GOT3 (cell line): ENCODE results near the gene SHISAL2B.
"Not testable (repeated sequence)": the region's sequence is repeated elsewhere in the genome, so short reads cannot be mapped to it uniquely, and the experiment has no call there.

Experiments
- DNase-seq: peaks from one replicate; lab custom pipeline; 2025; ENCODE audit warnings: mixed read lengths; lab: John Stamatoyannopoulos, UW

SHISAL2B gene

DNA sequence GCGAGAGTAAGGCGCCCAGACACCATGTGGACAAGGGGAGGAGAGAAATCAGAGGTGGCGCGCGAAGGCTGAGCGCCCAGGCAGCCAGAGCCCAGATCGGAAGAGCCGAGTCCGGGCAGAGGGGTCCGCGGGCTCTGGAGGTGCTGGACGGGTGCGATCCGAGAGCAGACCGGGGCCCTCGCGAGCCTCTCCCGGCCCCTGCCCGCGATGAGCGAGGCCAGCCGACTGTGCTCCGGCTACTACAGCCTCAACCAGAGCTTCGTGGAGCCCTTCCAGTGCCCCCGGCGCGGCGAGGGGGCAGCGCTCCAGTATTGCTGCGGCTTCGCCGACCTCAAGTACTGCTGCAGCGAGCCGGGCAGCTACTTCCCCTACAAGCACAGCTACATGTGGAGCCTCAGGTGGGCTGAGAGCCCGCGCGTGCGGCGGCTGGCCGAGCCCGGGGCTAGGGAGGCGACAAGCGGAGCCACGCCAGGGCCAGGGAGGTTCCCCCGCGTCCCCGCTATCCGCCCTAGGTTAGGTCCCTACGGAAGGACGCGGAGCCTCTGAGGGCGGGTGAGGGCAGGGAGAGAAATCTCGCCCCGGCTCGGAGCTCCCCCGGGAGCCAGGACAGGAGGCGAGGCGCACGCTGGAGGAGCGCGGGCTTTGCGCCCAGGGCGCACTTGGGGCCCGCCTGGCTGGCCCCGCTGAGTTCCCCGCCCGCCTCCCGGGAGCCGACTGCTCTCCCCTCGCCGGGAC lies at the start of gene SHISAL2B:
Gene SHISAL2B, plus strand, starts transcription at position 87 of the 735 bp plus-strand sequence. Its CDS starts 121 bp downstream, at position 208.
- DNase-seq, result no peak

GRCh38 chr5:64644831-64645230 lies 45.5 kb upstream of the SHISAL2B start:
- DNase-seq, result no peak

DNA sequence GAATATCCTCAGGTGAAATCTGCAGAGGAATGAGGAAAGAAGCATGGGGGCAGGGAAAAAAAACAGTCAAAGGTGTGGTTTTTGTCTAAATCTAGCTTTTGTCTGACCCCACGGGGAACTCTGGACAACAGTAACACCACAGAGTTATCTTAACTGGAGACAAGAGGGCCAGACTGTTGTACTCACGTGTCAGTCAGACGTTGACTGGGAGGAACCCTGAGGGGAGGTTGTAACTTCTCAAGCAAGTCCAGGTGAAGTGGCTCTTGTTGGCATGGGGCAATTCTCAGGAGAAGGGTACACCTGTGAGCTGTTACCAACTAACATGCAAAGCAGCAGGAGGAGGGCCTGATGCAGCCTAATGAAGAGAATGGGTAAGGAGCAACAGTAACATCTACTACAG lies 44.1 kb upstream of the SHISAL2B start:
- DNase-seq, result no peak

GRCh38 chr5:64649512-64649911 lies 40.8 kb upstream of the SHISAL2B start:
- no peak for DNase-seq

DNA sequence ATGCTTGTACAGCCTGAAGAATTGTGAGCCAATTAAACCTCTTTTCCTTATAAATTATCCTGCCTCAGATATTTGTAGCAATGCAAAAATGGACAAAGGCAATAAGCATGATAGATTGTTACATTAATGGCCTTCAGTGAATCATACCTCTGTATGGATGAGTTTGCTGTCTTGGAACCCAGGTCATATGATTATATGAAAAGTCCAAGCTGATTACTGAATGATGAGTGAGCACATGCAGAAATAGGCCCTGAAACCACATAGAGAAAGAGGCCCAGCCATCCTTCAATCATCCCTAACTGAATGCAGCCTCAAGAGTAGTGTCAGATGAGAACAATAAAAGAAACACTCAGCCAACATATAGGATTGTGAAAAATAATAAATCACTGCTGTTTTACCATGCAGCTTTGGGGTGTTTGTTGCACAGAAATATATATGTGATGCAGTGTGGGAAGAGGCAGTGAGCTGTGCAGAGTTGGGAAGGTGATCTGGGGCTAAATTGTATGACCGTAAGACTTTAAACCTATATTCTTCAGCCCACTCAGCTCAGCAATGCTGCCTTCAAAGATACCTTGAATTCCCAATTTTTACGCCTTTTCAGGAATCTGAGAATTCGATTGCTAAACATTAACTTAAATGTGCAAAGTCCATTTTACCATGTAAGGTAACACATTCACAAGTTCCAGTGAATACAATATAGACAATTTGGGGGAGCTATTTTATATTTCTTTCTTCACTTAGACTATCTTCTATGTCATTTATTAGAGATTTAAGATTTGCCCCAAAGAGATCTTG lies 36.3 kb upstream of the SHISAL2B start:
- DNase-seq, result no peak

GRCh38 chr5:64654561-64654938 lies 35.8 kb upstream of the SHISAL2B start:
- DNase-seq, result no peak

- no peak for DNase-seq
Observed at GRCh38 chr5:64655596-64655995, 34.7 kb upstream of the SHISAL2B start.

GRCh38 chr5:64659289-64659688 lies 31.0 kb upstream of the SHISAL2B start:
- no peak for DNase-seq

DNA sequence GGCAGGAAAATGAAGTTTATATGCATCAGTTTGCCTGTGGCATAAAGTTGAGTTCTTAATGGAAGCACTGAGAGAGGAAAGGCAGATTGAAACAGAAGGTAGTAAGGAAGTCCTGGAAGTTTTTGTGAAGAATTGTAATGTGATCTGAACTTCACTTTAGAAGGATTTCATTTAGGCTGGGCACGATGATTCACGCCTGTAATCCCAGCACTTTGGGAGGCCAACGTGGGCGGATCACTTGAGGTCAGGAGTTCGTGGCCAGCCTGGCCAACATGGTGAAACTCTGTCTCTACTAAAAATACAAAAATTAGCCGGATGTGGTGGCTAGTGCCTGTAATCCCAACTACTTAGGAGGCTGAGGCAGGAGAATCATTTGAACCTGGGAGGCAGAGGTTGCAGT lies 27.1 kb upstream of the SHISAL2B start:
- not testable (repeated sequence) for DNase-seq

DNA sequence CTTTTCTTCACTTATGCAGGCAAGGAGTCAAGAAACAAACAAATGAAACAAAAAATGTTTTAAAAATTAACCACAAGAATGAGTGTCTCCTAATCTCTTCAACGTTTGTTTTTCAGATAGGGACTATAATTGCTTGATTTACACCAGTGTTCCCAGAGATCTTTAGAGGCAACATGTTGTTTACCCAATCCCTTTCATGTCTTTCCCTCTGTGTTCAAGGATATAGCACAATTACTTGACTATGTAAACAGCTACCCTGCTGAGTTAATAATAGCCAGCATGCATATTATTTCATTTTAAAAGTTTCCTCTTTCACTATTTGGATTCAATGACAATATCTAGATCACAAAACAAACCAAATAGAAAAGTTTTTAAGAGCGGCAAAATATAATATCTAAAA lies 25.1 kb upstream of the SHISAL2B start:
- no peak for DNase-seq

DNA sequence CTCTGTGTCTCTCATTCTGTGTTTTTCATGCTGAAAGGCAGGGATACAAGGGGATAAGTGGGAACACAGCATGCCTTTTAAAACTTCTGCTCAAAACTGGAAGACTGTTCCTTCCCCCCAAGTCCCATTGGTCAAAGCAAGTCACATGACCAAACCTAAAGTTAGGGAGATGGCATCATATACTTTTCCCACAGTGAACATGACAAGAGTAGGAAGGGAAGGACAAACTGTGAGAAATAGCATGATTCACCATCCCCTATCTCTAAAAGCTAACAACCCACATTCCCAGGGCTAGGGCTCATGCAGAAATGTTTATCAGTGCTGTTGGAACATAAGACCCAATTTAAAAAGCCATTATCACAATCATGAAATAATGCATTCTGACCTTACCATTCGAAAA lies 24.2 kb upstream of the SHISAL2B start:
- no peak for DNase-seq

- no peak for DNase-seq
Observed at GRCh38 chr5:64667068-64667467, 23.2 kb upstream of the SHISAL2B start.

- no peak for DNase-seq
Observed at GRCh38 chr5:64670277-64670676, 20.0 kb upstream of the SHISAL2B start.

GRCh38 chr5:64671678-64672077 lies 18.6 kb upstream of the SHISAL2B start:
- no peak for DNase-seq

DNA sequence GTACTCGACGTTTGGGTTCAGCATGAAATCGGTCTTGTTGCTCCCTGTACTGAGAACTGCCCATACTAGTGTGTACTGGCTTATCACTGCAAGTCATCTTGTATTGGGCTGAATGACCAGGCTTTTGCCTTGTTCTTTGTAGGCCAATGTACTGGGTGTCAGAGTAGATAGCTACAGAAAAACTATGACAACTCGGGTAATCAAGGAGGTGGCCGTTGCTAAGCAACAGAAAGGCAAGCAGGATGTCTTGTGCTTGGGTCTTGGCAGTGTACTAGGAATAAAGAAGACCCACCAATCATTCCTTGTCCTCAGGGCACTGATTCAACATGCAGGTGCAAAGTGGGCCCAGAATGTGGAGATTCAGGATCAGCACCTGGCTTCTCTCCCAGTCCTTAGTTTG lies 11.9 kb upstream of the SHISAL2B start:
- DNase-seq, result no peak

GRCh38 chr5:64680289-64680688 lies 10.0 kb upstream of the SHISAL2B start:
- no peak for DNase-seq

DNA sequence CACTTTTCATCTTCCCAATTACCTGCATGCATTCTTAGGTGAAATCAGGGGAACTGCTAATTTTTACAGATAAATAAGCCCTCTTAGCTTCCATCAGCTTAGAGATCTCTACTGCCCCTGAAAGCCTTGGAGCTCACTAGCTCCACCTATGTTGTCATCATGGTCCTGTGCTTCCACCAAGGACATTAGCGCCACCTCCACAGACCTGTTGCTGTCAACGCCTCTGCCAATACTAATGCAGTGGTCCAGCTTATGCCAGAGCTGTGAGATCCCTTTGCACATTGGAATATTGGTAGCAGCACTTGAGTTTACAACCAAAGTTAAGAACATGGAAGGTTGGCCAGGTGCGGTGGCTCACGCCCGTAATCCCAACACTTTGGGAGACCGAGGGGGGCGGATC lies 7.7 kb upstream of the SHISAL2B start:
- DNase-seq, result no peak

GRCh38 chr5:64685866-64686265 lies 4.4 kb upstream of the SHISAL2B start:
- no peak for DNase-seq

GRCh38 chr5:64688391-64688790 lies 1.9 kb upstream of the SHISAL2B start:
- no peak for DNase-seq

- no peak for DNase-seq
Observed at GRCh38 chr5:64688965-64689364, 1.3 kb upstream of the SHISAL2B start.

DNA sequence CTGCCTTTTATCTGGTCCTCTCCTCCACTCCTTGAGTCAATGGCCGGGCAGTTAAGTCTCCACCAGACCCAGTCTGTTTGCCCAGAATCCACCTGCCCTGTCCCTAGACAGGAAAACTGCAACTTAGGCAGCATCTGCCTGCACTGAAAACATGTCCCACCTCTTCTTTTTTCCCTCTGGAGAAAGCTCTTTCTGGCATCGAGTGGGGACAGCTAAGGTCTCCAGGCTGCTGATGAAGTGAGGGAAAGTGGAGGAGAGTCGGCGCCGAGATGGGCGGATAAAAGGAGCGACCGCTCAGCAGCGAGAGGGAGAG lies 243 bp upstream of the SHISAL2B start:
- no peak for DNase-seq

DNA sequence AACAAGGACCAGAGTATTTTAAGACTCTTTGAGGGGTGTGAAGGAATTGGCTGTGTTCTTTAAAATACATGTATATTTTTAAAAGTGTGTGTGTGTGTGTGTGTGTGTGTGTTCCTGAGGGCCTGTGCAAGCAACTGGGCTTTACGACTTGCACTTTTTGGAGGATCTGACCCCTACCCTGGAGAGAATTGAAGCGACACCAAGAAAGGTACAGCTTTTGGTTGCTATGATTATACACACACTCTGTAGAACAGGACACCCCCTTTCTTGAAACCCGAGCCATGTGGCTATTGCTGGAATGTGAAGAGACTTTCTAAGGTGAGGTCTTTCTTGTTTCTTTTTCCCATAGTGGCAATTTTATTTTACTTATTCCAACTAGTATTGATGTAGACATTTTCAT lies 988 bp downstream of the SHISAL2B start:
- DNase-seq, result no peak

DNA sequence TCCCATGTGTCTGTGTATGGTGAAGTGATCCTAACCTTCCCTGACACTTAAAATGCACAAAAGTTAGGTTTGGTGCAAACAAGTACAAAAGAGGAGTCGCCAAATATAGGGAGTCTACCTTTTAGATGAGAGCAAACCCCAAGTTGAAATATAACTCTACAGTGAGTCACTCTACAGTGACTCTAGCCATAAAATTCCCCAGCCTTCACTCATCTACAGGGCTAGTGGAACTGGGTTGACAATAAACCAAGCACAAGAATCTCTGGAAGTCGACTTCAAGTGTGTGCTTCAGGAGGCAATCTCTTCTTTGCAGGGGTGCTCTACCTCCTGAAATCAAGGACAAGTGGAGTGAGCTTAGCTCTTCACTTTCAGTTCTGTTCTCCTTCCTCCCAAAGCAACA lies 3.3 kb downstream of the SHISAL2B start:
- no peak for DNase-seq

- DNase-seq, result not testable (repeated sequence)
Observed at GRCh38 chr5:64696414-64696813, 6.1 kb downstream of the SHISAL2B start.
